Body of pancreas (tissue), 4 donors: ENCODE measurements around the gene ADORA2A. TPM values are rescaled to one million over a fixed set of nuclear protein-coding genes. Genes with fewer than 3 reads are reported as not detected.

ENCODE experiments used
- ATAC-seq: fragments of 150-250 bp; one replicate; pipeline ENCODE4 v1.9.1; 2016
- DNase-seq, 4 donors: peaks; one replicate each; pipeline ENCODE4 v3.0.0-alpha.2; 2019
- H3K27ac ChIP-seq, 4 donors: fragments of 200-600 bp; sonication (generic); 1 replicate in 3 of 4; 2 replicates in 1 of 4; pipeline versions ENCODE4 v1.5.1 to v1.6.1; 2016 to 2019; ENCODE audit warnings: mild to moderate bottlenecking in 1 of 4, mixed read lengths in 1 of 4, moderate library complexity in 1 of 4
- H3K27me3 ChIP-seq, 2 donors: fragments of 200-600 bp; sonication (generic); one replicate each; pipeline ENCODE4 v1.6.0; 2016; ENCODE audit warnings: mild to moderate bottlenecking in 1 of 2
- H3K36me3 ChIP-seq, 2 donors: fragments of 200-600 bp; sonication (generic); replicated peaks in 1 of 2; 2 replicates each; pipeline ENCODE4 v1.5.1; 2016; ENCODE audit warnings: low read depth in 2 of 2; ENCODE audit not compliant: insufficient read depth in 1 of 2
- H3K4me1 ChIP-seq: fragments of 200-600 bp; sonication (generic); one replicate; pipeline ENCODE4 v1.6.0; 2016
- H3K4me3 ChIP-seq, 2 donors: fragments of 200-600 bp; sonication (generic); 1 replicate in 1 of 2; 2 replicates in 1 of 2; pipeline ENCODE4 v1.5.1; 2016 to 2019
- H3K9me3 ChIP-seq, 3 donors: fragments of 200-600 bp; sonication (generic); 1 replicate in 2 of 3; 2 replicates in 1 of 3; pipeline ENCODE4 v1.5.1; 2016
- POLR2A ChIP-seq, 3 donors: fragments of 450-650 bp; IDR thresholded peaks; one replicate each; pipeline ENCODE4 v1.6.1; 2016; ENCODE audit warnings: antibody characterized with exemption in 3 of 3, mild to moderate bottlenecking in 2 of 3
- WGBS, 2 donors: methylation state at CpG; one replicate each; pipeline ENCODE4 v1.1.5; 2017; 5-methylcytosine and 5-hydroxymethylcytosine counted together
- intact Hi-C: fragments of 100-400 bp; cut with DNase I; formaldehyde crosslinking; loops from one replicate; pipeline ENCODE4 v1.15.1; 2023
- total RNA-seq, 2 donors: library from RNA; depleted of rRNA; stranded (reverse); fragments of >200 nt; gene quantifications; one replicate each; pipeline ENCODE4 v1.1.0, GENCODE V29; 2016
- TF ChIP-seq, protein P1 (sequence below), 7 experiments: fragments of 450-650 bp in 4 of 7; fragments of 200-600 bp in 3 of 7; sonication (generic) in 3 of 7; IDR thresholded peaks; one replicate each; pipeline ENCODE4 v1.5.1; 2016 to 2019; ENCODE audit warnings: antibody characterized with exemption in 7 of 7

Gene ADORA2A
- total RNA-seq: 10 to 100 TPM in 1 of 2 donors, 1 to 10 TPM in 1; 2.1 to 19.4 TPM

DNA sequence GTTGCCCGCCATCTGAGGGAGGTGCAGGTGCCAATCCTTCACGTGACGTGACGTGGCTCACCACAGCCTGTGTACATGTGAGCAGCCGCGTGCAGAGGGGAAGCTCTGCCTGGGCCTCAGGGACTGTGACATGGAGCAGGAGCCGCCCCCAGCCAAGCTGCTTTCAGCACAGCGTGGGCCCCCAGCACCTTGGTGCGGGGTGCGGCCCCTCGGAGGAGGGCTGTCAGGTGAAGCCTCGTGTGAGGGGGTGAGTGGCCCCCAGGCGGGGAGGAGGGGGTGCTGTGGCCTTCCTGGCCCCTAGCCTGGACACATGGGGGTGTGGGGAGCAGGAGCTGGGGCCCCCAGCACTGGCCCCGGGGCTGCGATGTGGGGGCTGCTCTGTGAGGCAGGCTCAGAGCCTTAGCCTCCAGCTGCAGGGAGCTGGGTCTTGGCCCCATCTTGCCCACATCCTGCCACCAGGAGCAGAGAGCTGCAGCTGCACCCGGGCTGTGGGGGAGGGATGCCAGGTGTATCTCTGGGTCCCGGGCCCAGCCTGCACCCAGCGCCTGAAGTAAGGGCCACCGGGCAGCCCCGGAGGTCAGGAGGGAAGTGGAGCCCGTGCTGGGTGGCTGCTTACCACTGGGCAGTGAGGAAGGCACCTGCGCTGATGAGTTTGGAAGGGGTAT, at the start of gene ADORA2A:
ADORA2A (plus strand) TSS at position 100 of the 665 bp plus-strand sequence. CDS start 5,806 bp downstream, outside the sequence.
- intact Hi-C loops: loop anchor here (5.0 kb wide), 1 partner anchor 95 kb away; no protein-coding TSS in a partner anchor
- ATAC-seq (no peak), DNase-seq (peak in 1 of 4 donors; percentile 44)
- peaks cover 0 to 8% of the 10 kb centered on the region in 2 donors for H3K27me3 ChIP-seq
- TF ChIP-seq, protein P1, sequence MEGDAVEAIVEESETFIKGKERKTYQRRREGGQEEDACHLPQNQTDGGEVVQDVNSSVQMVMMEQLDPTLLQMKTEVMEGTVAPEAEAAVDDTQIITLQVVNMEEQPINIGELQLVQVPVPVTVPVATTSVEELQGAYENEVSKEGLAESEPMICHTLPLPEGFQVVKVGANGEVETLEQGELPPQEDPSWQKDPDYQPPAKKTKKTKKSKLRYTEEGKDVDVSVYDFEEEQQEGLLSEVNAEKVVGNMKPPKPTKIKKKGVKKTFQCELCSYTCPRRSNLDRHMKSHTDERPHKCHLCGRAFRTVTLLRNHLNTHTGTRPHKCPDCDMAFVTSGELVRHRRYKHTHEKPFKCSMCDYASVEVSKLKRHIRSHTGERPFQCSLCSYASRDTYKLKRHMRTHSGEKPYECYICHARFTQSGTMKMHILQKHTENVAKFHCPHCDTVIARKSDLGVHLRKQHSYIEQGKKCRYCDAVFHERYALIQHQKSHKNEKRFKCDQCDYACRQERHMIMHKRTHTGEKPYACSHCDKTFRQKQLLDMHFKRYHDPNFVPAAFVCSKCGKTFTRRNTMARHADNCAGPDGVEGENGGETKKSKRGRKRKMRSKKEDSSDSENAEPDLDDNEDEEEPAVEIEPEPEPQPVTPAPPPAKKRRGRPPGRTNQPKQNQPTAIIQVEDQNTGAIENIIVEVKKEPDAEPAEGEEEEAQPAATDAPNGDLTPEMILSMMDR (IDR thresholded peaks at IDR 0.05): no peak
- no peak for TF ChIP-seq POLR2A (IDR thresholded peaks at IDR 0.05)
- H3K9me3 ChIP-seq: no peaks in the 10 kb centered on the region
- peak within 1 kb of the TSS in 1 of 4 donors; percentile 47 for H3K27ac ChIP-seq
- 67 to 71% methylated on average over 1 to 15 of the region's 22 CpGs for WGBS, 2 donors
- no peaks in the 10 kb centered on the region for H3K36me3 ChIP-seq
- H3K4me1 ChIP-seq: peaks cover 24% of the 10 kb centered on the region
- no peak within 1 kb of the TSS for H3K4me3 ChIP-seq

DNA sequence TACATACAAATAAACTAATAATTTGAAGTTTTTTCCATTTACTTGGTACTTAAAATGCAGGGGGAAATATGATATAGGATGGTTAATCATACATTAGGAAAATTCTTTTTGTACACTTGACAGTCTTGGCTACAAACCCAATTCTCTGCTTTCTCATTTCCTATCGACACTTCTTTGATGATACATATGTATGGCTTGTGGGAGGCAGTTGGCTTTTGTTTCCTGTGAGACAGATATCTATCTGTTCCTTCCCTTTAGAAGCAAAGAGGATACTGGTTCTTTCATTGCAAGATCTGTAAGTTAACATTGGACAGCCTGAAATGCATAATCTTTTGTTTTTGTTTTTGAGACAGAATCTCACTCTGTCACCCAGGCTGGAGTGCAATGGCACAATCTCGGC, 47.9 kb upstream of the ADORA2A start:
- no peaks in the 10 kb centered on the region for H3K4me1 ChIP-seq
- WGBS, 2 donors: 84 to 90% methylated on average over 2 of the region's 2 CpGs
- H3K36me3 ChIP-seq: peaks cover 0 to 6% of the 10 kb centered on the region in 2 donors
- intact Hi-C loops: no loop called here
- TF ChIP-seq POLR2A (IDR thresholded peaks at IDR 0.05): no peak
- TF ChIP-seq, protein P1 (IDR thresholded peaks at IDR 0.05): no peak
- ATAC-seq: no peak
- H3K4me3 ChIP-seq: no peak overlapping the region
- H3K27ac ChIP-seq: no peak overlapping the region
- no peaks in the 10 kb centered on the region for H3K27me3 ChIP-seq
- no peaks in the 10 kb centered on the region for H3K9me3 ChIP-seq
- DNase-seq: no peak

DNA sequence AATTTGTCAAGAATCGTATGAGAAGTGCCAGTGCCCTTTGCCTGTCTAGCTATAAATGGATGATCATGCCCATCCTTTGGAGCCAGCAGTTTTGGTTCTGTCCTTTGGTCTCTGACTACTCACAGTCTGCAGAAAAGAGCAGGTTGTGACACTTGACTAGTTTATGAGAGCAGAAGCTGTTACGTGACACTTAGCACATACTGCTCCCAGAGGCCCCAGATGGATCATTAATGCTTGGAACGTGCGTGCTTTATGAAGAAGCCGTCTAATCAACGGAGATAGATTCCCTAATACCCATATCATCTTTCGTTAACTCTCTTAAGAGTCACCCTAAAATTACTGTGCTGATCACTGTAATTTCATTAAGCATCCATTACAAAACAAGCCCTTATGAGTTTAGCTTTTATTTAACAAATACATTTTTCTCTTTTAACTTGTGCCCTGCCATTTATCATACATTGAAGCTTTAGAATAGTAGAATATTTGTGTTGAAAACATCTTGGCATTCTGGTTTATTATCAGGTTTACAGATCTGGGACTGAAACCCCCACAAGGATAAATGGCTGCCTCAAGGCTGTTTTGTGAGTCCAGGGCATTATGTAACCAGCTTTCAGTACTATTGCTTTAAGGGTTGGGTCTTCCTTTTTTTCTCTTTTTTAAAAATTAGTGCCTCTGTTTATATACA, 47.0 kb upstream of the ADORA2A start:
- Histone ChIP-seq H3K27me3 (no peaks in the 10 kb centered on the region), H3K36me3 (peaks cover 0 to 6% of the 10 kb centered on the region in 2 donors), H3K27ac (no peak overlapping the region), H3K9me3 (no peaks in the 10 kb centered on the region), H3K4me3 (no peak overlapping the region), H3K4me1 (no peaks in the 10 kb centered on the region)
- intact Hi-C loops: no loop called here
- no peak for DNase-seq
- no peak for ATAC-seq
- WGBS, 2 donors: 68 to 86% methylated on average over 7 of the region's 7 CpGs
- no peak for TF ChIP-seq POLR2A (IDR thresholded peaks at IDR 0.05)
- TF ChIP-seq, protein P1 (IDR thresholded peaks at IDR 0.05): no peak

DNA sequence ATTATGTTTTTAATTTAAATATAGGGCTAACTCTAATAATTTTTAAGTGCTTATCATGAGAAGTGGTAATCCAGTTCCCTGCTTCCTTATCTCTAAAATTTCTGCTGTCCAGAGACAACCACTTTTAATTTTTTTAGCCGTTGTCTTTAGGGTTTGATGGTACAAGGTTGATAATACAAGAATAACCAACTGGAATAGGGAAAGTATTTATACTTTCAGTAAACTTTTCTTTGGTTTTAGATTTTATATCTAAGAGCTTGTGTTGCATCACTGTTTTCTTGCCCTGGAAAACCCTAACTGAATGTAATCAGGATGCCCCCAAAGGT, 46.5 kb upstream of the ADORA2A start:
- no peak overlapping the region for H3K27ac ChIP-seq
- H3K36me3 ChIP-seq: peaks cover 0 to 6% of the 10 kb centered on the region in 2 donors
- intact Hi-C loops: no loop called here
- no peaks in the 10 kb centered on the region for H3K9me3 ChIP-seq
- no peaks in the 10 kb centered on the region for H3K27me3 ChIP-seq
- H3K4me3 ChIP-seq: no peak overlapping the region
- no peak for TF ChIP-seq POLR2A (IDR thresholded peaks at IDR 0.05)
- TF ChIP-seq, protein P1 (IDR thresholded peaks at IDR 0.05): no peak
- no peak for ATAC-seq
- no peaks in the 10 kb centered on the region for H3K4me1 ChIP-seq
- DNase-seq: no peak
- 80 to 94% methylated on average over 1 of the region's 1 CpG for WGBS, 2 donors
